Neural crest cell (in vitro differentiated cells): Measurements from ENCODE around the gene FAM13A. TPM values are rescaled to one million over a fixed set of nuclear protein-coding genes. Genes with fewer than 3 reads are reported as not detected.
A peak's percentile ranks its signal among the peaks of the same experiment; 100 is the strongest.

Experiments used
- DNase-seq: peaks from one replicate; pipeline ENCODE4 v3.0.0; 2021; ENCODE audit warnings: low read depth, mixed read lengths, low spot score
- H3K27ac Mint-ChIP-seq: one replicate; pipeline ENCODE4 v1.8.0; 2021; ENCODE audit warnings: mild to moderate bottlenecking, mixed read lengths; ENCODE audit not compliant: unreplicated experiment
- H3K27me3 Mint-ChIP-seq: 2 replicates; pipeline ENCODE4 v1.8.0; 2021; ENCODE audit warnings: low read depth, mild to moderate bottlenecking, mixed read lengths
- H3K36me3 Mint-ChIP-seq: 2 replicates; pipeline ENCODE4 v1.8.0; 2021; ENCODE audit warnings: low read depth, mild to moderate bottlenecking, mixed read lengths
- H3K4me1 Mint-ChIP-seq: 2 replicates; pipeline ENCODE4 v1.8.0; 2021; ENCODE audit warnings: mixed read lengths
- H3K4me3 Mint-ChIP-seq: one replicate; pipeline ENCODE4 v1.8.0; 2021; ENCODE audit warnings: mild to moderate bottlenecking, mixed read lengths
- H3K9me3 Mint-ChIP-seq: 2 replicates; pipeline ENCODE4 v1.8.0; 2021; ENCODE audit warnings: mixed read lengths
- CTCF ChIP-seq: fragments of 200-600 bp; sonication (generic); conservative IDR thresholded peaks from 2 replicates; pipeline ENCODE4 v1.5.0; 2021; ENCODE audit warnings: antibody characterized with exemption, mild to moderate bottlenecking
- total RNA-seq: library from RNA; stranded (reverse); gene quantifications from 2 replicates; pipeline ENCODE4 v1.2.1, GENCODE V29; 2021

FAM13A gene
- total RNA-seq, 1 donor from 2014 or later, result 18.1 TPM

- DNase-seq, result no peak
- Mint-ChIP-seq H3K9me3 (peaks cover 5% of the 10 kb centered on the region), H3K36me3 (peaks cover 13% of the 10 kb centered on the region), H3K4me1 (peaks cover 4% of the 10 kb centered on the region), H3K4me3 (no peak overlapping the region), H3K27me3 (no peaks in the 10 kb centered on the region), H3K27ac (no peak overlapping the region)
- no peak for TF ChIP-seq CTCF
These were observed 285.0 kb downstream of the FAM13A start for GRCh38 chr4:88771883-88772450.

- H3K4me3 Mint-ChIP-seq, result no peak overlapping the region
- no peak overlapping the region for H3K27ac Mint-ChIP-seq
- DNase-seq, result no peak
These were observed 291.3 kb downstream of the FAM13A start for GRCh38 chr4:88765729-88766128.

DNA sequence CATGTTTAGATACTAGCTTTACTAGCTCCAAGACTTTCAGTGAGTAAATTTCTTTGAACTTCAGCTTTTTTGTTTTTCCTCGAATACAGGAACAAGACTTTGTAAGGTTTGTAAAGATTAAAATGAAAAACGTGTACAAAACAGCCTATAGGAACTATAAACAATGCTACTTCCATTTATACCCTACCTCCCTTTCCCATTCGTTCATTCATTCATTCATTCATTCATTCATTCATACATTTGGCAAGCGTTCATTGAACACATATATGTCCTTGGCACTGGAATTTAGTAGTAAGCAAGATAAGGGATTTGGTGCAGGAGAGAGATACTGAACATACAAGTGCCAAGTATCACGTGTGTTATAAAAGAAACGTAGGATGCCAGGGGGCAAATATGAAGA, 293.9 kb downstream of the FAM13A start:
- no peak overlapping the region for H3K27ac Mint-ChIP-seq
- H3K4me3 Mint-ChIP-seq, result no peak overlapping the region
- H3K4me1 Mint-ChIP-seq, result peaks cover 32% of the 10 kb centered on the region
- no peaks in the 10 kb centered on the region for H3K9me3 Mint-ChIP-seq
- TF ChIP-seq CTCF, result no peak
- peaks cover 7% of the 10 kb centered on the region for H3K36me3 Mint-ChIP-seq
- DNase-seq, result no peak
- H3K27me3 Mint-ChIP-seq, result no peaks in the 10 kb centered on the region

More at GRCh38 chr4:88765729-88766128, 291.3 kb downstream of the FAM13A start:
- Mint-ChIP-seq H3K4me1 (peaks cover 16% of the 10 kb centered on the region), H3K36me3 (peaks cover 7% of the 10 kb centered on the region), H3K9me3 (no peaks in the 10 kb centered on the region), H3K27me3 (no peaks in the 10 kb centered on the region)
- TF ChIP-seq CTCF, result no peak

GRCh38 chr4:88761861-88762523, 295.0 kb downstream of the FAM13A start:
- DNase-seq, result no peak
- peaks cover 7% of the 10 kb centered on the region for H3K36me3 Mint-ChIP-seq
- no peaks in the 10 kb centered on the region for H3K27me3 Mint-ChIP-seq
- no peaks in the 10 kb centered on the region for H3K9me3 Mint-ChIP-seq
- peaks cover 32% of the 10 kb centered on the region for H3K4me1 Mint-ChIP-seq
- peak overlapping the region; percentile 90 for H3K27ac Mint-ChIP-seq
- TF ChIP-seq CTCF, result no peak
- H3K4me3 Mint-ChIP-seq, result no peak overlapping the region

DNA sequence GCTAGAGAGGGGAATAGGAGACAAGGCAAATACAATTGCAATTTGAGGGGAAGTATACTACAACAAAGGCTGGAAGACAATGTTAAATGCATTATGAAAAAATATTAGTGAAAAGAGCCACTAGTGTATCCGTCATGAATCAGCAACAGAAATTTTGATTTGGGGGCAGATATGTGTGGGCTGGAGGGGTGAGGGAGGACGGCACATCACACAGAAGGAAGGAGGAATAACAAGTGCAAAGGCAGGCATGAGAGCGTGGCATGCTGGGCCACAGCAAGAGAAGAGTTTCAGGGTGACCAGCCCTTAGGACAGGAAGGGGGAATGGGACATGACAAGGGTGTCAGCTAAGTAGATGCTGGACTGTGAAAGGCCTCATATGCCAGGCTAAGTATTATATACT, 295.6 kb downstream of the FAM13A start:
- Mint-ChIP-seq H3K36me3 (peaks cover 4% of the 10 kb centered on the region), H3K27ac (peak overlapping the region; percentile 44), H3K4me3 (no peak overlapping the region), H3K4me1 (peaks cover 32% of the 10 kb centered on the region), H3K27me3 (no peaks in the 10 kb centered on the region), H3K9me3 (no peaks in the 10 kb centered on the region)
- no peak for TF ChIP-seq CTCF
- DNase-seq, result no peak
